Mesenchymal stem cell (in vitro differentiated cells and primary cell): ENCODE data around the gene NACC2.
"Not testable (repeated sequence)": the region's sequence is repeated elsewhere in the genome, so short reads cannot be mapped to it uniquely, and the experiment has no call there.

Experiments
- DNase-seq: peaks from one replicate; pipeline ENCODE4 v3.0.0-alpha.2; 2013
- H2AFZ ChIP-seq: one replicate; pipeline ENCODE4 v1.6.1; 2013; ENCODE audit warnings: low read depth, mild to moderate bottlenecking, control low read depth, inconsistent platforms, low read length, moderate library complexity
- H2AK5ac ChIP-seq: 2 replicates; pipeline ENCODE4 v1.6.1; 2013; ENCODE audit warnings: low read length, moderate library complexity, mild to moderate bottlenecking, inconsistent platforms; ENCODE audit not compliant: severe bottlenecking
- H2BK120ac ChIP-seq: one replicate; pipeline ENCODE4 v1.6.1; 2013; ENCODE audit warnings: low read depth, mild to moderate bottlenecking, inconsistent platforms, low read length, moderate library complexity
- H2BK12ac ChIP-seq, 2 experiments: one replicate each; pipeline ENCODE4 v1.6.1; 2013; ENCODE audit warnings: inconsistent platforms in 2 of 2, low read length in 2 of 2, mild to moderate bottlenecking in 2 of 2, moderate library complexity in 2 of 2, control low read depth in 1 of 2
- H2BK15ac ChIP-seq: one replicate; pipeline ENCODE4 v1.6.1; 2013; ENCODE audit warnings: mild to moderate bottlenecking, low read depth, inconsistent platforms; ENCODE audit not compliant: poor library complexity, severe bottlenecking
- H2BK5ac ChIP-seq: 2 replicates; pipeline ENCODE4 v1.6.1; 2013; ENCODE audit warnings: low read depth, mild to moderate bottlenecking, low read length, control low read depth, inconsistent platforms; ENCODE audit not compliant: poor library complexity, severe bottlenecking
- H3K14ac ChIP-seq, 2 experiments: one replicate each; pipeline ENCODE4 v1.6.1; 2013; ENCODE audit warnings: inconsistent platforms in 2 of 2, low read length in 2 of 2, control low read depth in 1 of 2, mild to moderate bottlenecking in 1 of 2, moderate library complexity in 1 of 2
- H3K18ac ChIP-seq, 2 experiments: one replicate each; pipeline ENCODE4 v1.6.1; 2013; ENCODE audit warnings: inconsistent platforms in 2 of 2, low read length in 2 of 2, control low read depth in 1 of 2, low read depth in 1 of 2, mild to moderate bottlenecking in 1 of 2
- H3K23ac ChIP-seq, 2 experiments: one replicate each; pipeline ENCODE4 v1.6.1; 2013; ENCODE audit warnings: inconsistent platforms in 2 of 2, low read length in 2 of 2, mild to moderate bottlenecking in 2 of 2, moderate library complexity in 2 of 2, control low read depth in 1 of 2
- H3K27ac ChIP-seq: 2 replicates; pipeline ENCODE4 v1.5.1; 2013; ENCODE audit warnings: mild to moderate bottlenecking, moderate library complexity, low read length, control low read depth, inconsistent platforms; ENCODE audit not compliant: poor library complexity, severe bottlenecking
- H3K27me3 ChIP-seq, 2 experiments: 2 replicates each; pipeline versions ENCODE4 v1.6.1 to v1.7.0; 2013; ENCODE audit warnings: low read length in 2 of 2, mild to moderate bottlenecking in 2 of 2, moderate library complexity in 2 of 2, control low read depth in 1 of 2, inconsistent platforms in 1 of 2; ENCODE audit not compliant: control insufficient read depth in 1 of 2, insufficient read depth in 1 of 2
- H3K36me3 ChIP-seq, 2 experiments: 2 replicates each; pipeline versions ENCODE4 v1.6.1 to v1.7.0; 2013; ENCODE audit warnings: low read length in 2 of 2, control low read depth in 1 of 2, inconsistent platforms in 1 of 2, low read depth in 1 of 2, mild to moderate bottlenecking in 1 of 2; ENCODE audit not compliant: insufficient read depth in 2 of 2, control insufficient read depth in 1 of 2
- H3K4ac ChIP-seq, 2 experiments: one replicate each; pipeline ENCODE4 v1.6.1; 2013; ENCODE audit warnings: inconsistent platforms in 2 of 2, low read length in 2 of 2, mild to moderate bottlenecking in 2 of 2, moderate library complexity in 2 of 2, control low read depth in 1 of 2, low read depth in 1 of 2
- H3K4me1 ChIP-seq: 2 replicates; pipeline ENCODE4 v1.6.1; 2013; ENCODE audit warnings: low read depth, low read length, control low read depth; ENCODE audit not compliant: control insufficient read depth, insufficient read depth
- H3K4me2 ChIP-seq: 2 replicates; pipeline ENCODE4 v1.6.1; 2013; ENCODE audit warnings: low read length, mild to moderate bottlenecking, inconsistent platforms; ENCODE audit not compliant: poor library complexity, severe bottlenecking
- H3K4me3 ChIP-seq, 2 experiments: 2 replicates each; pipeline versions ENCODE4 v1.5.1 to v1.7.0; 2013; ENCODE audit warnings: low read length in 2 of 2, mild to moderate bottlenecking in 2 of 2, control low read depth in 1 of 2, low read depth in 1 of 2; ENCODE audit not compliant: insufficient read depth in 1 of 2
- H3K79me1 ChIP-seq: replicated peaks from 2 replicates; pipeline ENCODE4 v1.6.1; 2013; ENCODE audit warnings: mild to moderate bottlenecking, control low read depth, low read length, inconsistent platforms; ENCODE audit not compliant: poor library complexity, severe bottlenecking
- H3K9ac ChIP-seq: 2 replicates; pipeline ENCODE4 v1.7.0; 2013; ENCODE audit warnings: mild to moderate bottlenecking, low read length, moderate library complexity
- H3K9me3 ChIP-seq: 2 replicates; pipeline ENCODE4 v1.7.0; 2013; ENCODE audit warnings: mild to moderate bottlenecking, low read length; ENCODE audit not compliant: control insufficient read depth
- H4K8ac ChIP-seq: one replicate; pipeline ENCODE4 v1.6.1; 2013; ENCODE audit warnings: inconsistent platforms, mild to moderate bottlenecking, low read length, moderate library complexity
- H4K91ac ChIP-seq: one replicate; pipeline ENCODE4 v1.6.1; 2013; ENCODE audit warnings: mild to moderate bottlenecking, low read length, inconsistent platforms
- WGBS: methylation state at CpG from one replicate; pipeline ENCODE4 v1.1.7; 2013; ENCODE audit warnings: mixed read lengths; 5-methylcytosine and 5-hydroxymethylcytosine counted together

The NACC2 gene

GRCh38 chr9:136103651-136104487, 8.8 kb upstream of the NACC2 start:
- H3K18ac ChIP-seq, result no peak overlapping the region
- no peak overlapping the region for H3K4me3 ChIP-seq
- no peak overlapping the region for H3K27ac ChIP-seq
- no peaks in the 10 kb centered on the region for H3K79me1 ChIP-seq
- H3K23ac ChIP-seq, result no peak overlapping the region
- no peak overlapping the region for H4K8ac ChIP-seq
- H3K36me3 ChIP-seq, result no peaks in the 10 kb centered on the region
- H2BK12ac ChIP-seq, result peak overlapping the region in 1 of 2 experiments; percentile 6
- no peak for DNase-seq
- H2BK5ac ChIP-seq, result no peak overlapping the region
- no peak overlapping the region for H3K9ac ChIP-seq
- H2AK5ac ChIP-seq, result no peak overlapping the region
- H3K9me3 ChIP-seq, result no peaks in the 10 kb centered on the region
- H4K91ac ChIP-seq, result no peak overlapping the region
- no peak overlapping the region for H3K4me2 ChIP-seq
- peaks cover 40% of the 10 kb centered on the region for H3K4me1 ChIP-seq
- 78% methylated on average over 33 of the region's 34 CpGs for WGBS
- H3K27me3 ChIP-seq, result peaks cover 10 to 38% of the 10 kb centered on the region in 2 experiments
- H2BK120ac ChIP-seq, result no peak overlapping the region
- H3K4ac ChIP-seq, result peak overlapping the region in 1 of 2 experiments; percentile 40
- H3K14ac ChIP-seq, result no peak overlapping the region
- H2BK15ac ChIP-seq, result no peak overlapping the region
- peak overlapping the region; percentile 42 for H2AFZ ChIP-seq

GRCh38 chr9:136101615-136102074, 6.6 kb upstream of the NACC2 start:
- H2AK5ac ChIP-seq, H3K23ac ChIP-seq: not testable (repeated sequence)
- H3K27me3 ChIP-seq, result peaks cover 17 to 44% of the 10 kb centered on the region in 2 experiments

GRCh38 chr9:136100700-136101614, 5.9 kb upstream of the NACC2 start:
- Histone ChIP-seq H3K18ac (no peak overlapping the region), H3K23ac (no peak overlapping the region), H3K36me3 (peaks cover 0 to 4% of the 10 kb centered on the region in 2 experiments), H3K27ac (no peak overlapping the region), H4K91ac (no peak overlapping the region), H3K4me3 (no peak overlapping the region), H4K8ac (no peak overlapping the region), H3K79me1 (no peaks in the 10 kb centered on the region), H2BK120ac (no peak overlapping the region), H3K27me3 (peaks cover 17 to 44% of the 10 kb centered on the region in 2 experiments), H3K4ac (no peak overlapping the region), H3K9ac (no peak overlapping the region), H2AFZ (no peak overlapping the region), H3K9me3 (no peaks in the 10 kb centered on the region), H2AK5ac (no peak overlapping the region), H2BK5ac (no peak overlapping the region), H3K14ac (no peak overlapping the region), H3K4me1 (peaks cover 33% of the 10 kb centered on the region), H2BK15ac (peak overlapping the region; percentile 33), H3K4me2 (no peak overlapping the region), H2BK12ac (no peak overlapping the region)
- WGBS, result 68% methylated on average over 20 of the region's 30 CpGs
- DNase-seq, result no peak

More at GRCh38 chr9:136101615-136102074, 6.6 kb upstream of the NACC2 start:
- H3K14ac ChIP-seq, H2BK5ac ChIP-seq, H3K4me3 ChIP-seq, H3K9me3 ChIP-seq, H3K79me1 ChIP-seq, H3K36me3 ChIP-seq, H2BK15ac ChIP-seq, H4K8ac ChIP-seq, H3K4ac ChIP-seq, H2AFZ ChIP-seq, H2BK12ac ChIP-seq, DNase-seq, H3K4me2 ChIP-seq, H3K9ac ChIP-seq, H3K27ac ChIP-seq, H4K91ac ChIP-seq, H3K18ac ChIP-seq, H2BK120ac ChIP-seq: not testable (repeated sequence)
- peaks cover 30% of the 10 kb centered on the region for H3K4me1 ChIP-seq
- WGBS, result 95% methylated on average over 13 of the region's 27 CpGs

- H4K91ac ChIP-seq, result peak overlapping the region; percentile 43
- WGBS, result 70% methylated on average over 2 of the region's 25 CpGs
- peaks cover 23% of the 10 kb centered on the region for H3K4me1 ChIP-seq
- no peak overlapping the region for H3K23ac ChIP-seq
- no peak overlapping the region for H3K14ac ChIP-seq
- H3K9ac ChIP-seq, result no peak overlapping the region
- no peak overlapping the region for H3K4me3 ChIP-seq
- no peak overlapping the region for H2BK15ac ChIP-seq
- peaks cover 17 to 41% of the 10 kb centered on the region in 2 experiments for H3K27me3 ChIP-seq
- H4K8ac ChIP-seq, result no peak overlapping the region
- no peak overlapping the region for H2BK12ac ChIP-seq
- H3K4ac ChIP-seq, result no peak overlapping the region
- H2BK5ac ChIP-seq, result no peak overlapping the region
- H3K9me3 ChIP-seq, result no peaks in the 10 kb centered on the region
- H3K18ac ChIP-seq, result no peak overlapping the region
- DNase-seq, result no peak
- H2AFZ ChIP-seq, result no peak overlapping the region
- no peak overlapping the region for H3K4me2 ChIP-seq
- no peak overlapping the region for H2AK5ac ChIP-seq
- no peak overlapping the region for H2BK120ac ChIP-seq
- H3K36me3 ChIP-seq, result peaks cover 0 to 4% of the 10 kb centered on the region in 2 experiments
- no peak overlapping the region for H3K27ac ChIP-seq
- no peaks in the 10 kb centered on the region for H3K79me1 ChIP-seq
These were observed 4.5 kb upstream of the NACC2 start for GRCh38 chr9:136099542-136099941.
